Spinal cord (tissue), 10 donors: ENCODE data around the gene TP53TG5. TPM values are rescaled to one million over a fixed set of nuclear protein-coding genes. Genes with fewer than 3 reads are reported as not detected.

Experiments
- DNase-seq, 6 donors: peaks; one replicate each; pipeline versions ENCODE4 v3.0.0 to v3.0.0-alpha.2; 2013 to 2015; ENCODE audit warnings: low spot score in 6 of 6, low read depth in 4 of 6
- H3K27ac ChIP-seq: one replicate; pipeline ENCODE4 v1.5.1; 2013; ENCODE audit warnings: low read depth, low read length, control low read depth
- H3K27me3 ChIP-seq: one replicate; pipeline ENCODE4 v1.6.1; 2013; ENCODE audit warnings: low read length; ENCODE audit not compliant: control insufficient read depth, insufficient read depth
- H3K36me3 ChIP-seq: one replicate; pipeline ENCODE4 v1.6.1; 2013; ENCODE audit warnings: low read length; ENCODE audit not compliant: control insufficient read depth, insufficient read depth
- H3K4me1 ChIP-seq: one replicate; pipeline ENCODE4 v1.6.1; 2013; ENCODE audit warnings: low read length; ENCODE audit not compliant: control insufficient read depth, insufficient read depth
- H3K4me3 ChIP-seq: one replicate; pipeline ENCODE4 v1.5.1; 2013; ENCODE audit warnings: low read depth, low read length, control low read depth
- H3K9me3 ChIP-seq: one replicate; pipeline ENCODE4 v1.6.1; 2013; ENCODE audit warnings: low read length; ENCODE audit not compliant: control insufficient read depth, insufficient read depth
- WGBS: methylation state at CpG from one replicate; pipeline ENCODE4 v1.1.5; 2013; ENCODE audit warnings: missing lambda C conversion rate; ENCODE audit not compliant: insufficient coverage; 5-methylcytosine and 5-hydroxymethylcytosine counted together
- polyA plus RNA-seq, 2 donors: library from polyadenylated mRNA; unstranded; fragments of 120-200 nt; gene quantifications; one replicate each; pipeline ENCODE4 v1.2.1, GENCODE V29; 2013; ENCODE audit not compliant: insufficient read length in 2 of 2
- total RNA-seq, 2 donors: library from RNA; depleted of rRNA in 1 of 2; stranded (reverse); fragments of 120-200 nt in 1 of 2; fragments of >200 nt in 1 of 2; gene quantifications; one replicate each; pipeline versions ENCODE4 v1.2.3 to v1.2.4, GENCODE V29; 2013 to 2014
- donor health status: healthy.

Gene TP53TG5
- total and polyA plus RNA-seq, 4 donors: 0.39 to 3.9 (median 1.2) TPM

DNA sequence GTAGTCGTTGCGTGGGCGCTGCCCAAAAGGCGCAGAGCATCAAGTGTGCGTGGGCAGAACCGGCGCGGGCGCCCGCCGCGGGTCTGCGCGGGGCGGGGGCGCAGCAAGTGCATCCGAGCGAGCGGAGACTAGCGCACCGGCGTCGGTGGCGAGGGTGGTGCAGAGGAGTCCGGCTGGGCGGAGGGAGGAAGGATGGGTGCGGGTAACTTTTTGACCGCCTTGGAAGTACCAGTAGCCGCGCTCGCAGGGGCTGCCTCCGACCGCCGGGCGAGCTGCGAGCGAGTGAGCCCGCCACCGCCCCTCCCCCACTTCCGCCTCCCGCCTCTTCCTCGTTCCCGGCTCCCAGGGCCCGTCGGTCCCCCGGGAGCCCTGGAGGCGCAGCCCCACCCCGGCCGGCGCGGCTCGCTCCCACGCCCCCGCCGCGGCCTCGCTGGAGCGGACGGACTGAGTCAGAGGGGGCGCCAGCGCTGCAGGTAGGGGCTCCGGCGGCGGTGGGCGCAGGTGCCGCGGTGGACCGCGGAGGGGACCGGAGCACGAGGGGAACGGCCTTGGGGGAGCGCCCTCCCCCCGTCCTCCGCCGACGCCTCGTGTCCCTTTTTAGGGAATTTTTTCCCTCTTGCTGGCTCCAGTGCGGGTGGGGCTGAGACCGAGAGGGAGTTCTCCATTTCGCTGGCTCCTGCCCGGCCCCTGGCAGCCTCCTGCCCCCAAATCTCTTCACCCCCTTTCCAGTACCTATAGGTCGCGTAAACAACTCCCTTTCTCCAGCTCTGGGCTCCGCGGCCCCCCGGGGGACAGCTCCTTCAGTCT lies 28.3 kb upstream of the TP53TG5 start:
- peak in 2 of 6 donors; percentile 67 to 71 for DNase-seq
- H3K4me3 ChIP-seq: peak overlapping the region; percentile 68
- peak overlapping the region; percentile 36 for H3K27ac ChIP-seq
- WGBS: under 1% methylated on average over 79 of the region's 87 CpGs
- H3K27me3 ChIP-seq: no peaks in the 10 kb centered on the region
- H3K4me1 ChIP-seq: peaks cover 30% of the 10 kb centered on the region
- no peaks in the 10 kb centered on the region for H3K9me3 ChIP-seq
- H3K36me3 ChIP-seq: peaks cover 21% of the 10 kb centered on the region

DNA sequence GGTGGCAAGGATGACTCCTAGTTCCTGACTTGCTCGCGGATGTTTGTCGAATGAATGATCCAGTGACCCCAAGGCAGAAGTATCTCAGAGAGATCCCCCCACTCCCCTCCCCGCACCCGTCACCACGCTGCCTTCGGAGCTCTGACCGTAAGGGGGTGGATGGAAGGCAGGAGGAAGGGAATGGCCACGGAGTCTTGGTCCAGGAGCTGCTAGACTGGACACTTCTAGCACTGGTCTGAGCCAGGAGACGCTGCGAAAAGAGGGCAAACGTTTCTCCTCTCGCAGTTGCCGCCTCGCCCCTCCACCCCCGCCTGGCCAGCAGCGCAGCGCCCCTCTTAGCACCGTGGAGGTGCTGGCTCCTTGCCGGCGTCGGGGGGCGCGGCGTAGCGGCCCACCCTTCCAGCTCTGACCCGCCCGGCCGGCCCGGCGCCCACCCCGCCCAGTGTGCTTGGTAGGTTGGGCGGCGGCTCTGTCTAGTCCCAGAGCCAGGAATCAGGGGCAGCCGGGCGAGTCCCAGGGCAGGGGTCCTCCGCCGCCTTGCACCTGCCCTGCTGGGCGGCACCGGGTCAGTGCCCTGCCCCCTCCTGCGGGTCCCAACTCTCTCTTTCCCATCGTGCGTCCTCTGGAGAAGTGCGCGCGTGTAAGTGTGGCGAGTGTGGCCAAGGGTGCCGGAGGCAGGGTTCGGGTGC lies 27.6 kb upstream of the TP53TG5 start:
- DNase-seq: peak in 2 of 6 donors; percentile 9 to 32
- H3K4me3 ChIP-seq: peak overlapping the region; percentile 50
- under 1% methylated on average over 43 of the region's 49 CpGs for WGBS
- no peaks in the 10 kb centered on the region for H3K27me3 ChIP-seq
- H3K9me3 ChIP-seq: peaks cover 5% of the 10 kb centered on the region
- H3K36me3 ChIP-seq: peaks cover 15% of the 10 kb centered on the region
- H3K27ac ChIP-seq: no peak overlapping the region
- peaks cover 30% of the 10 kb centered on the region for H3K4me1 ChIP-seq

- no peak overlapping the region for H3K27ac ChIP-seq
- DNase-seq: no peak
- no peaks in the 10 kb centered on the region for H3K27me3 ChIP-seq
- no peak overlapping the region for H3K4me3 ChIP-seq
- peaks cover 30% of the 10 kb centered on the region for H3K4me1 ChIP-seq
- H3K9me3 ChIP-seq: peaks cover 14% of the 10 kb centered on the region
- H3K36me3 ChIP-seq: peaks cover 5% of the 10 kb centered on the region
- no CpG with 5 or more reads among the region's 1 CpG for WGBS
Observed at GRCh38 chr20:45404438-45404837, 26.3 kb upstream of the TP53TG5 start.

DNA sequence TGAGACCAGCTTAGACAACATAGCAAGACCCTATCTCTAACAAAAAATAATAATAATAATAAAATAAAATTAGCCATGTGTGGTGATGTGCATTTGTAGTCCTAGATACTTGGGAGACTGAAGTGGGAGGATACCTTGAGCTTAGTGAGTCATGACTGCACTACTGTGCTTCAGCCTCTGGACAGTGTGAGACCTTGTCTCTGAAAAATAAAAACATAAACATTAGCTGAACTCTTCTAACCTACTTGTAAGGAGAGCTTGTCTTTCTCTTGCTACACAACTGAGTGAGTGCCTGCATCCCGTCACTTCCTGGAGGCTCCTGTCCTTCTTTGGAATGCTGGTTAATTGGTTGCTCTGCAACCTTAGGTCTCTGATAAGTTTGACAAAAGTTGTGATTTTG lies 24.8 kb upstream of the TP53TG5 start:
- no CpG with 5 or more reads among the region's 1 CpG for WGBS
- H3K27ac ChIP-seq: no peak overlapping the region

GRCh38 chr20:45400346-45401031 lies 22.4 kb upstream of the TP53TG5 start:
- no peak for DNase-seq
- Histone ChIP-seq H3K4me3 (no peak overlapping the region), H3K27me3 (no peaks in the 10 kb centered on the region), H3K36me3 (no peaks in the 10 kb centered on the region), H3K9me3 (peaks cover 14% of the 10 kb centered on the region), H3K27ac (no peak overlapping the region), H3K4me1 (peaks cover 4% of the 10 kb centered on the region)
- 98% methylated on average over 6 of the region's 6 CpGs for WGBS

More for the DNA sequence above, 24.8 kb upstream of the TP53TG5 start:
- H3K9me3 ChIP-seq: peaks cover 14% of the 10 kb centered on the region
- no peaks in the 10 kb centered on the region for H3K27me3 ChIP-seq
- no peaks in the 10 kb centered on the region for H3K36me3 ChIP-seq
- no peak overlapping the region for H3K4me3 ChIP-seq
- DNase-seq: no peak
- peaks cover 24% of the 10 kb centered on the region for H3K4me1 ChIP-seq

- Histone ChIP-seq H3K27ac (no peak overlapping the region), H3K27me3 (no peaks in the 10 kb centered on the region), H3K4me3 (no peak overlapping the region), H3K9me3 (peaks cover 14% of the 10 kb centered on the region), H3K4me1 (no peaks in the 10 kb centered on the region), H3K36me3 (peaks cover 8% of the 10 kb centered on the region)
- DNase-seq: no peak
- WGBS: no CpG with 5 or more reads among the region's 1 CpG
Observed at GRCh38 chr20:45399018-45399417, 20.9 kb upstream of the TP53TG5 start.

DNA sequence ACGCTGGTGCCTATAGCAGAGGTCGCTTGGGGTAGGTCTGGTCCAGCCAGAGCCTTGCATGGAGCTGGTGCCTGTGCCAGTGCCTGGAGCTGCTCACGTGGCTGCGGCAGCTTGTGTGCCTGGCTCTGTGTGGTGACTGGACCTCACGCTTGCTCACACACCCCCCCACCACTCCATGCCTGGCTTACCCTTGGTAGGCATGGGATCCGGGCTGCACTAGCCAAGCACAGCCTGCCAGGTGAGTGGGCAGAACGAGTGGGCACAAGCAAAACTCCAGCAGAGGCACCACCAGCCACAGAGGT lies 16.9 kb upstream of the TP53TG5 start:
- WGBS: 77% methylated on average over 6 of the region's 7 CpGs
- Histone ChIP-seq H3K36me3 (peaks cover 8% of the 10 kb centered on the region), H3K9me3 (peaks cover 3% of the 10 kb centered on the region), H3K4me1 (no peaks in the 10 kb centered on the region), H3K27me3 (no peaks in the 10 kb centered on the region), H3K4me3 (no peak overlapping the region), H3K27ac (no peak overlapping the region)
- DNase-seq: no peak

GRCh38 chr20:45394221-45395113 lies 16.3 kb upstream of the TP53TG5 start:
- H3K4me1 ChIP-seq: no peaks in the 10 kb centered on the region
- DNase-seq: no peak
- no peak overlapping the region for H3K27ac ChIP-seq
- no peaks in the 10 kb centered on the region for H3K27me3 ChIP-seq
- H3K4me3 ChIP-seq: no peak overlapping the region
- no peaks in the 10 kb centered on the region for H3K9me3 ChIP-seq
- H3K36me3 ChIP-seq: peaks cover 8% of the 10 kb centered on the region
- WGBS: 80% methylated on average over 18 of the region's 21 CpGs

- WGBS: no CpG with 5 or more reads among the region's 3 CpGs
- DNase-seq: peak in 1 of 6 donors; percentile 10
- Histone ChIP-seq H3K4me3 (no peak overlapping the region), H3K9me3 (no peaks in the 10 kb centered on the region), H3K27me3 (no peaks in the 10 kb centered on the region), H3K36me3 (peaks cover 8% of the 10 kb centered on the region), H3K4me1 (no peaks in the 10 kb centered on the region), H3K27ac (no peak overlapping the region)
Observed at GRCh38 chr20:45392733-45393132, 14.6 kb upstream of the TP53TG5 start.
